ENCODE results near the gene FKBP2. TPM values are rescaled to one million over a fixed set of nuclear protein-coding genes. Genes with fewer than 3 reads are reported as not detected.

The FKBP2 gene
- total RNA-seq, 1 donor from 2014 or later: 54.7 TPM

- Mint-ChIP-seq H3K27ac (ENCODE audit: unreplicated experiment) (no peak overlapping the region), H3K9me3 (ENCODE audit: unreplicated experiment) (no peaks in the 10 kb centered on the region), H3K4me1 (ENCODE audit: unreplicated experiment) (peaks cover 26% of the 10 kb centered on the region), H3K4me3 (ENCODE audit: unreplicated experiment) (peak overlapping the region; percentile 79), H3K36me3 (ENCODE audit: unreplicated experiment) (no peaks in the 10 kb centered on the region), H3K27me3 (ENCODE audit: unreplicated experiment) (no peaks in the 10 kb centered on the region)
- DNase-seq (ENCODE audit: extremely low spot score, unreplicated experiment): no peak
- TF ChIP-seq CTCF (IDR thresholded peaks at IDR 0.05): no peak
These were observed 9.6 kb downstream of the FKBP2 start for GRCh38 chr11:64250415-64251015.

- peak within 1 kb of the TSS; percentile 64 for H3K27ac Mint-ChIP-seq (ENCODE audit: unreplicated experiment)
- H3K27me3 Mint-ChIP-seq (ENCODE audit: unreplicated experiment): no peaks in the 10 kb centered on the region
- peaks cover 26% of the 10 kb centered on the region for H3K4me1 Mint-ChIP-seq (ENCODE audit: unreplicated experiment)
- TF ChIP-seq CTCF (IDR thresholded peaks at IDR 0.05): peak; percentile 82
- H3K9me3 Mint-ChIP-seq (ENCODE audit: unreplicated experiment): no peaks in the 10 kb centered on the region
- H3K4me3 Mint-ChIP-seq (ENCODE audit: unreplicated experiment): peak within 1 kb of the TSS; percentile 86
- no peak for DNase-seq (ENCODE audit: extremely low spot score, unreplicated experiment)
- no peaks in the 10 kb centered on the region for H3K36me3 Mint-ChIP-seq (ENCODE audit: unreplicated experiment)
These were observed 10.3 kb downstream of the FKBP2 start, which contains the start of gene PLCB3 for GRCh38 chr11:64251016-64251752. TSS of gene PLCB3 (plus strand) at chr11:64251530. CDS start at chr11:64251650, 120 bp downstream.

- H3K9me3 Mint-ChIP-seq (ENCODE audit: unreplicated experiment): no peaks in the 10 kb centered on the region
- H3K27me3 Mint-ChIP-seq (ENCODE audit: unreplicated experiment): no peaks in the 10 kb centered on the region
These were observed 10.8 kb downstream of the FKBP2 start for GRCh38 chr11:64251753-64252002.

GRCh38 chr11:64252003-64252872 is 11.3 kb downstream of the FKBP2 start:
- Mint-ChIP-seq H3K27ac (ENCODE audit: unreplicated experiment) (peak overlapping the region; percentile 64), H3K9me3 (ENCODE audit: unreplicated experiment) (no peaks in the 10 kb centered on the region), H3K4me1 (ENCODE audit: unreplicated experiment) (peaks cover 26% of the 10 kb centered on the region), H3K27me3 (ENCODE audit: unreplicated experiment) (no peaks in the 10 kb centered on the region), H3K36me3 (ENCODE audit: unreplicated experiment) (no peaks in the 10 kb centered on the region), H3K4me3 (ENCODE audit: unreplicated experiment) (peak overlapping the region; percentile 86)
- TF ChIP-seq CTCF (IDR thresholded peaks at IDR 0.05): peak; percentile 14
- DNase-seq (ENCODE audit: extremely low spot score, unreplicated experiment): no peak

More at GRCh38 chr11:64251753-64252002, 10.8 kb downstream of the FKBP2 start:
- Mint-ChIP-seq H3K36me3 (ENCODE audit: unreplicated experiment) (no peaks in the 10 kb centered on the region), H3K4me1 (ENCODE audit: unreplicated experiment) (peaks cover 26% of the 10 kb centered on the region), H3K4me3 (ENCODE audit: unreplicated experiment) (peak overlapping the region; percentile 86), H3K27ac (ENCODE audit: unreplicated experiment) (peak overlapping the region; percentile 64)
- no peak for DNase-seq (ENCODE audit: extremely low spot score, unreplicated experiment)
- TF ChIP-seq CTCF (IDR thresholded peaks at IDR 0.05): no peak

GRCh38 chr11:64253043-64253442 is 12.1 kb downstream of the FKBP2 start:
- peak overlapping the region; percentile 34 for H3K27ac Mint-ChIP-seq (ENCODE audit: unreplicated experiment)
- H3K4me3 Mint-ChIP-seq (ENCODE audit: unreplicated experiment): peak overlapping the region; percentile 53
- H3K9me3 Mint-ChIP-seq (ENCODE audit: unreplicated experiment): no peaks in the 10 kb centered on the region
- H3K27me3 Mint-ChIP-seq (ENCODE audit: unreplicated experiment): no peaks in the 10 kb centered on the region
- peaks cover 22% of the 10 kb centered on the region for H3K4me1 Mint-ChIP-seq (ENCODE audit: unreplicated experiment)
- no peaks in the 10 kb centered on the region for H3K36me3 Mint-ChIP-seq (ENCODE audit: unreplicated experiment)
- no peak for TF ChIP-seq CTCF (IDR thresholded peaks at IDR 0.05)
- no peak for DNase-seq (ENCODE audit: extremely low spot score, unreplicated experiment)

Measured in osteocyte (in vitro differentiated cells).